Measurements from ENCODE around the gene CLDN25.

The CLDN25 gene

DNA sequence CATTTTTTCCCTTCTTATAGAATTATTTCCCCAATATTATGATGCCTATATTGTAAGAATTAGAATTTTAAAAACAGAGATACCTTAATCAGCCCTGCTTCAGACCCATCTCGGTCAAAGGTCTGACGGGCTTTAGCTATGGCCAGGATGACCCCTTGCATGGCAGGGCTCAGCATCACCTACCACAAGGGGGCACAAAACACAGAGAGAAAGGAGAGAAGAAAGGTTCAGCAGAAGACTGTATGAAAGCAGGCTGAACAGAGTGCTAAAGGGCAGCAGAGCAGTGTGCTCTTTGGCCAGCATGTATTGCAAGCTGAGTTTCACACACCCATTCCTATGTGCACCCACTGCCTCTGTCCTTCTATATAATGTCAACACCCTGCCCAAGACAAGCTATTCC, 26.8 kb downstream of the CLDN25 start:
- no peak for DNase-seq (ENCODE audit: low read depth)
- H3K4me3 ChIP-seq (ENCODE audit: control insufficient read depth, low read depth, low read length), result no peak overlapping the region
- TF ChIP-seq, protein P1, sequence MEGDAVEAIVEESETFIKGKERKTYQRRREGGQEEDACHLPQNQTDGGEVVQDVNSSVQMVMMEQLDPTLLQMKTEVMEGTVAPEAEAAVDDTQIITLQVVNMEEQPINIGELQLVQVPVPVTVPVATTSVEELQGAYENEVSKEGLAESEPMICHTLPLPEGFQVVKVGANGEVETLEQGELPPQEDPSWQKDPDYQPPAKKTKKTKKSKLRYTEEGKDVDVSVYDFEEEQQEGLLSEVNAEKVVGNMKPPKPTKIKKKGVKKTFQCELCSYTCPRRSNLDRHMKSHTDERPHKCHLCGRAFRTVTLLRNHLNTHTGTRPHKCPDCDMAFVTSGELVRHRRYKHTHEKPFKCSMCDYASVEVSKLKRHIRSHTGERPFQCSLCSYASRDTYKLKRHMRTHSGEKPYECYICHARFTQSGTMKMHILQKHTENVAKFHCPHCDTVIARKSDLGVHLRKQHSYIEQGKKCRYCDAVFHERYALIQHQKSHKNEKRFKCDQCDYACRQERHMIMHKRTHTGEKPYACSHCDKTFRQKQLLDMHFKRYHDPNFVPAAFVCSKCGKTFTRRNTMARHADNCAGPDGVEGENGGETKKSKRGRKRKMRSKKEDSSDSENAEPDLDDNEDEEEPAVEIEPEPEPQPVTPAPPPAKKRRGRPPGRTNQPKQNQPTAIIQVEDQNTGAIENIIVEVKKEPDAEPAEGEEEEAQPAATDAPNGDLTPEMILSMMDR (IDR thresholded peaks at IDR 0.05; ENCODE audit: control insufficient read depth, insufficient read depth, low read depth, low read length, missing control alignments), result peak; percentile 57

DNA sequence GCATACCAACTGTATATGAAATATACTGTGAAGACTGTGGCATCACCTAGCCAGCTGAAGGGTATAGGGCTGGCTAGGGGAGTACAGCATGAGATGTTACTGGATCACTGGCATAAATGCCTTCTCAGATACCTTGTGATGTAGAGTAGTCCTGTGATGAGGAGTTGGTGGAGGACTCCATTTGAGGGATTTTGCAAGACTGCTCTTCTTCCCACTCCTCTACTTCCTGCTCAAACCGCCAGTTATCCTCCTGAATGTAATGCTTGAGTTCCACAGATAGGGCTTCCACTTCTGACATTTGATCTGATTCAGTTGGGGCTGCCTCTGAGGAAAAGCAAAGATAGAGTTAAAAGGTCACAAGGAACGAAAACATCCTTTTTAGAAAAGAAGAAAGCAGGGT, 29.3 kb downstream of the CLDN25 start:
- TF ChIP-seq, protein P1 (IDR thresholded peaks at IDR 0.05; ENCODE audit: control insufficient read depth, insufficient read depth, low read depth, low read length, missing control alignments), result no peak
- DNase-seq (ENCODE audit: low read depth), result no peak
- no peak overlapping the region for H3K4me3 ChIP-seq (ENCODE audit: control insufficient read depth, low read depth, low read length)

DNA sequence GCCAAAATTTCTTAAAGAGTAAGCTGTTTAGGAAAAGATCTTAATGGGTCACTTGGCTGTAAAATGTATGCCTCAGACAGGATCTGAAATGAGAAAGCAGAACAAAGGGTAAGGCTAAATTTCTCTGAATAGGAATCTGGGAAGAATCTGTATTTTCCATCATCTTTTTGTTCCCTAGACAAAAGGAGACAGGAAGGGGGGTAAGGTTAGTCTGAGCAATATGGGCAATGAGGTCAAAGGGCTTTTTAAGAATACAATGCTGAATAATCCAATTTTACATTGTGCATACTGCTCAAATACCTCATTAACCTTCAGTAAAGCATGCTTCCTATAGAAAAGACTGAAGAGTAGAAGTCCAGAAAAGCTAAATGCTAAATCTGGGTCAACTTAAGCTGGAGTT, 34.6 kb downstream of the CLDN25 start:
- DNase-seq (ENCODE audit: low read depth), result no peak
- TF ChIP-seq, protein P1 (IDR thresholded peaks at IDR 0.05; ENCODE audit: control insufficient read depth, insufficient read depth, low read depth, low read length, missing control alignments), result no peak
- H3K4me3 ChIP-seq (ENCODE audit: control insufficient read depth, low read depth, low read length), result no peak overlapping the region

DNA sequence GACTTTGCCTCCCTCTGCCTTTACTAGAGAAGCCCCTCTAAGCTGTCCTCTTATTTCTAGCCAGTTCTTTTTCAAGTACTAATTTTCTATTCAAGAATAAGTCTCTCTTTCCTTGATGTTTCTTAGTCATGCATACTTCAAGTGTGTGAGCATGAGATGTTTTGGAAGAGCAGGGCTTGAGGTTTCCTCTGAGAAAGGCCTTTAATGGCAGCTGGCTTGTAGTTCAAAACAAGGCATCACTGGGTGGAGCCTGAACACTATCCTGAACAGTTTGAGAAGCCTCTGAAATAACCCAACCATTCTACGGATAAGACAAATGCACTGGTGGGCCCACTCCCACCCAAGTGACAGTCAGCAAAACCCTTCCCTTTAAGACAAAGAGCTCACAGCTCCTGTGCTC, 37.6 kb downstream of the CLDN25 start:
- DNase-seq (ENCODE audit: low read depth), result no peak
- H3K4me3 ChIP-seq (ENCODE audit: control insufficient read depth, low read depth, low read length), result no peak overlapping the region
- TF ChIP-seq, protein P1 (IDR thresholded peaks at IDR 0.05; ENCODE audit: control insufficient read depth, insufficient read depth, low read depth, low read length, missing control alignments), result no peak

DNA sequence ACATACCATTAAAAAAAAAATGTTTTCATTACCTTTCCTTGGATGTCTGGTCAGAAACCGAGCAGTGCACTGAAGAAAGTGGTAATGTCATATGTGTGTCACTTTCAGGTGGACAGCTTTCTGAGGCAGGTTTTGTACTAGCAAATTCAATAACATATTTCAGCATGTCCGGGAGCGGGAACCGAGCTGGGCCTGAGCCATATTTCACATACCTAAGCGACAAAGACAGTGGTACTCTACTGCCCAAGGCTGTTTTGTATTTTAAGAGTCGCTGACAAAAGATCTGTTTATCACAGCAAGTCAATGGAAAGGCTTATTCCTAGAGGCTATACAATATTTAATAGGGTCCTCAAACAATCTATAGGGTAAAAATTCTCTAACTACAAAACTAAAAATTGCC, 38.0 kb downstream of the CLDN25 start:
- TF ChIP-seq, protein P1 (IDR thresholded peaks at IDR 0.05; ENCODE audit: control insufficient read depth, insufficient read depth, low read depth, low read length, missing control alignments), result no peak
- no peak overlapping the region for H3K4me3 ChIP-seq (ENCODE audit: control insufficient read depth, low read depth, low read length)
- no peak for DNase-seq (ENCODE audit: low read depth)

DNA sequence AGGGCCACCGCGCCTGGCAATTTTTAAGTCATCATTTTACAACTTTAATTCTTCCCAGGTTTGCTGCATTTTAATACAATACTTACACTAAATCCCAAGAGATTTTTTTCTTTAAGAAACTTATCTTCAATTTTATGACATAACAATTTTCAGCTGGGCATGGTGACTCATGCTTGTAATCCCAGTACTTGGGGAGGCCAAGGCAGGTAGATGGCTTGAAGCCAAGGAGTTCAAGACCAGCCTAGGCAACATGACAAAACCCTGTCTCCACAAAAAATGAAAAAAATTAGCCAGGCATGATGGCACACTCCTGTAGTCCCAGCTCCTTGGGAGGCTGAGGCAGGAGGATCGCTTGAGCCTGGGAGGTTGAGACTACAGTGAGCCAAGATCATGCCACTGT, 38.8 kb downstream of the CLDN25 start:
- no peak overlapping the region for H3K4me3 ChIP-seq (ENCODE audit: control insufficient read depth, low read depth, low read length)
- TF ChIP-seq, protein P1 (IDR thresholded peaks at IDR 0.05; ENCODE audit: control insufficient read depth, insufficient read depth, low read depth, low read length, missing control alignments), result no peak
- no peak for DNase-seq (ENCODE audit: low read depth)

DNA sequence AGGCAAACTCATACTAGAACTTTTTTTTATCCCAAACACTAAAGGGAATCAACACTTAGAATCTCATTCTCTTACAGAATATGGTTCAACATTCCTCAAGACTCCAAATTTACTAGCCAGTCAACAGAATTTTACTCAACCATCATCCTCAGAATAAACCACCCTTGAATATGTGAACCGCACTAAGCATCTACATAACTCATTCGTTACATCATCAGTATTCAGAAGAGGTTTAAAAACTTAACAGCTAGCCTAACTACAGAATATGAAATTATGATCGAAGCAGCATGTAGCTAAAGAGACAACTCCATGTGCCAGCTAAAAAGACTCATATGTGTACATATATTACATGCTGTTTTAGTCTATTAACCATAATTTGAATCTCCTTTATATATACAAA, 47.9 kb downstream of the CLDN25 start:
- no peak overlapping the region for H3K4me3 ChIP-seq (ENCODE audit: control insufficient read depth, low read depth, low read length)
- DNase-seq (ENCODE audit: low read depth), result no peak
- TF ChIP-seq, protein P1 (IDR thresholded peaks at IDR 0.05; ENCODE audit: control insufficient read depth, insufficient read depth, low read depth, low read length, missing control alignments), result no peak

Measured in AG09309 (cell line).